ENCODE measurements around the gene RND3. TPM values are rescaled to one million over a fixed set of nuclear protein-coding genes. Genes with fewer than 3 reads are reported as not detected.

RND3 gene
- polyA plus RNA-seq, 6 donors from 2014 or later, result not detected

- Mint-ChIP-seq H3K36me3 (no peaks in the 10 kb centered on the region), H3K27me3 (no peaks in the 10 kb centered on the region), H3K4me1 (no peaks in the 10 kb centered on the region), H3K27ac (no peak overlapping the region), H3K9me3 (peaks cover 5 to 12% (median 8%) of the 10 kb centered on the region in 7 donors), H3K4me3 (no peak overlapping the region)
- no peak for ATAC-seq (ENCODE audit: low read depth in 2 of 2)
- no peak for DNase-seq
These were observed 55.2 kb downstream of the RND3 start for GRCh38 chr2:150432312-150432625.

- no peak overlapping the region for H3K27ac Mint-ChIP-seq
- no peaks in the 10 kb centered on the region for H3K36me3 Mint-ChIP-seq
- H3K4me1 Mint-ChIP-seq, result no peaks in the 10 kb centered on the region
- ATAC-seq (ENCODE audit: low read depth in 2 of 2), result no peak
- peaks cover 0 to 3% (median 0%) of the 10 kb centered on the region in 3 donors for H3K27me3 Mint-ChIP-seq
- peaks cover 3 to 12% (median 6%) of the 10 kb centered on the region in 7 donors for H3K9me3 Mint-ChIP-seq
- no peak for DNase-seq
- no peak overlapping the region for H3K4me3 Mint-ChIP-seq
These were observed 55.7 kb downstream of the RND3 start for GRCh38 chr2:150431561-150432311.

DNA sequence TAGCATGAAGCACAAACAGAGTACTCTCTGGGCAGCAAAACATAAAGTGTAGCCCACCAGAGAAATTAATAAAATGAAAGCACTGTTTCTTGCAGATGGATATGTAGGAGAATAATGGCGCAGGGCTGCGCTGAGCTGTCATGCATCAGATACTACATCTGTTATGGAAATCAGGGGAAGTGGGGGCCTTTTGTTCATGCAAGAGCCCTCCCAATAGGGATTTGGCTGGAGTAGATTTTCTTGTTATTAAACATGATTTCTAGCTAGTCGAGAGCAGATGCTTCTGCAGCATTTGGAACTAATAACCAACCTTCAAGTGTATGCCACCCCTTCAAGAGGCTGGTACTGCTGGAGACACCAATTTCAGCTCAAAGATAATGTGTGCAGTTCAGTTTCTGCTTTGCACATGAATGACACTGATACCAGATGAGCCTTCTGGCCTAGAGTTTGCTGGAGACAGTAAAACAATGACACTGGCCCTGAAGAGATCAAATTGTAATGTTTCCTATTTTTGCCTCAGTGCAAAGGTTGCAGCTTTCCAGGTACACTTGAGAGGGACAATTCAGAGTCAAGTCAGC lies 58.0 kb downstream of the RND3 start:
- Mint-ChIP-seq H3K27me3 (peaks cover 0 to 9% (median 0%) of the 10 kb centered on the region in 3 donors), H3K36me3 (no peaks in the 10 kb centered on the region), H3K27ac (no peak overlapping the region), H3K9me3 (peaks cover 0 to 8% (median 2%) of the 10 kb centered on the region in 7 donors), H3K4me1 (no peaks in the 10 kb centered on the region), H3K4me3 (no peak overlapping the region)
- ATAC-seq (ENCODE audit: low read depth in 2 of 2) (no peak), DNase-seq (no peak)

DNA sequence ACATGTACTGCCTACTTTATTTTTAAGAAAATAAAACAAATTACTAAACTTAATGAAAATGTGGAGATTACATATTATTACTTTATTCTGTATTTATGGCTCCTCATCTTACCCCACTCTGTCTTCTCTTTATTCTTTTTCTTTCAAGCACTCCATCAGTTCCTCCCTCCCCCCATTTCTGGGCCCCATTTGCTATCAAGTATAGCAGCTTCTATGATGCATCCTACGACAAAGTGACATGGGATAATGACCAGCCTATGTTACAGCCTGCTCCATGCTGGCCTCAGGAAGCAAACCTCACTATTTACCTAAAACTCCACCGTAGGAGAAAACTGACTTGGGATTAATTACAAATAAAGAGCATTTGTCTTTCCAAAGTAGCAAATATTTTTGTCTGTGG lies 58.8 kb downstream of the RND3 start:
- peaks cover 0 to 9% (median 0%) of the 10 kb centered on the region in 3 donors for H3K27me3 Mint-ChIP-seq
- no peak overlapping the region for H3K4me3 Mint-ChIP-seq
- no peaks in the 10 kb centered on the region for H3K36me3 Mint-ChIP-seq
- H3K9me3 Mint-ChIP-seq, result peaks cover 0 to 8% (median 2%) of the 10 kb centered on the region in 7 donors
- no peak for ATAC-seq (ENCODE audit: low read depth in 2 of 2)
- no peak overlapping the region for H3K27ac Mint-ChIP-seq
- H3K4me1 Mint-ChIP-seq, result no peaks in the 10 kb centered on the region
- no peak for DNase-seq

DNA sequence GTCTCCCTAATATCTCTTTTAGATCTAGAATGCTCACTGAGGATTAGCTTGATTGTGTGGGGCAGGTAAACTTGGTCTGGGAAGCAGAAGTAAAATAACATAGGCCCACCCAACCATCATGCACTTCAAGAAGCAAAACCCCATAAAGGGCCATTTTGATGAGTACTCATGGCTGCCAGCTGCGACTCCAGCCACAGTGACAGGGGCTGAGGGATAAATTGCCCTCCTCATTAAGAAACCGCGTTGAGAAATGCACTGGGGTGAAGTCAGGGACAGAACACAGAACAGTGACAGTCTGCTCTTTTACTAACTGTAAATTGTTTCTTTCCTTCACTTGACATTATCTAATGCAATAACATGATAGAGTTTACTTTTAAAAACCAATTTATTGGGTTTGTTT lies 60.2 kb downstream of the RND3 start:
- Mint-ChIP-seq H3K4me3 (no peak overlapping the region), H3K27ac (no peak overlapping the region), H3K9me3 (peaks cover 0 to 11% (median 0%) of the 10 kb centered on the region in 7 donors), H3K27me3 (peaks cover 0 to 9% (median 0%) of the 10 kb centered on the region in 3 donors), H3K36me3 (no peaks in the 10 kb centered on the region), H3K4me1 (no peaks in the 10 kb centered on the region)
- no peak for ATAC-seq (ENCODE audit: low read depth in 2 of 2)
- no peak for DNase-seq

GRCh38 chr2:150426724-150427123 lies 60.7 kb downstream of the RND3 start:
- DNase-seq (no peak), ATAC-seq (ENCODE audit: low read depth in 2 of 2) (no peak)
- Mint-ChIP-seq H3K9me3 (peaks cover 0 to 13% (median 0%) of the 10 kb centered on the region in 7 donors), H3K27me3 (peaks cover 0 to 9% (median 0%) of the 10 kb centered on the region in 3 donors), H3K36me3 (no peaks in the 10 kb centered on the region), H3K4me1 (no peaks in the 10 kb centered on the region), H3K4me3 (no peak overlapping the region), H3K27ac (no peak overlapping the region)

DNA sequence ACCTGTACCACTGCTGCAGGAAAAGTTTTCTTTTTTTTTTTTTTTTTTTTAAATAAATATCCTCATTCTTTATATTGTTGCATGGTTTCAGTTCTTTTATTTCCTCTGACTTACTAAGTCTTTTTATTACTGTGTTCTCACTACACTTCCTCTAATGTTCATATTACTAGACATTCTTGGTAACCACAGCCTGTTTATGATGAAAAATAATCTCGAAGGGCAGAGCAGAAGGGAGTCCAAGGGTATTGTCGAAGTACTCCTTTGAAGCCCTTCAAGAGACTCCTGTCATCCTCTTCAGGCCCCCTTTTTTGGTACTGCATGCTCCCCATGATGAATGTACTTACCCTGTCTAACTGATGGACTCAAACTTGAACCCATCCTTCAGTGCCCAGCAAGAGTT lies 61.2 kb downstream of the RND3 start:
- Mint-ChIP-seq H3K9me3 (peaks cover 0 to 13% (median 0%) of the 10 kb centered on the region in 7 donors), H3K27ac (no peak overlapping the region)

GRCh38 chr2:150425121-150425955 lies 62.1 kb downstream of the RND3 start:
- no peak overlapping the region for H3K27ac Mint-ChIP-seq
- H3K27me3 Mint-ChIP-seq, result peaks cover 0 to 9% (median 0%) of the 10 kb centered on the region in 3 donors
- H3K9me3 Mint-ChIP-seq, result peaks cover 0 to 17% (median 0%) of the 10 kb centered on the region in 7 donors
- DNase-seq (no peak), ATAC-seq (ENCODE audit: low read depth in 2 of 2) (no peak)
- no peaks in the 10 kb centered on the region for H3K4me1 Mint-ChIP-seq
- H3K4me3 Mint-ChIP-seq, result no peak overlapping the region
- H3K36me3 Mint-ChIP-seq, result no peaks in the 10 kb centered on the region

More for the DNA sequence above, 61.2 kb downstream of the RND3 start:
- DNase-seq (no peak), ATAC-seq (ENCODE audit: low read depth in 2 of 2) (no peak)
- H3K4me1 Mint-ChIP-seq, result no peaks in the 10 kb centered on the region
- H3K27me3 Mint-ChIP-seq, result peaks cover 0 to 9% (median 0%) of the 10 kb centered on the region in 3 donors
- no peaks in the 10 kb centered on the region for H3K36me3 Mint-ChIP-seq
- H3K4me3 Mint-ChIP-seq, result no peak overlapping the region

- DNase-seq (no peak), ATAC-seq (ENCODE audit: low read depth in 2 of 2) (no peak)
- H3K4me1 Mint-ChIP-seq, result no peaks in the 10 kb centered on the region
- no peaks in the 10 kb centered on the region for H3K36me3 Mint-ChIP-seq
- no peak overlapping the region for H3K4me3 Mint-ChIP-seq
- H3K27ac Mint-ChIP-seq, result no peak overlapping the region
- peaks cover 0 to 9% (median 0%) of the 10 kb centered on the region in 3 donors for H3K27me3 Mint-ChIP-seq
- H3K9me3 Mint-ChIP-seq, result peaks cover 0 to 17% (median 3%) of the 10 kb centered on the region in 7 donors
These were observed 63.1 kb downstream of the RND3 start for GRCh38 chr2:150424406-150424805.

DNA sequence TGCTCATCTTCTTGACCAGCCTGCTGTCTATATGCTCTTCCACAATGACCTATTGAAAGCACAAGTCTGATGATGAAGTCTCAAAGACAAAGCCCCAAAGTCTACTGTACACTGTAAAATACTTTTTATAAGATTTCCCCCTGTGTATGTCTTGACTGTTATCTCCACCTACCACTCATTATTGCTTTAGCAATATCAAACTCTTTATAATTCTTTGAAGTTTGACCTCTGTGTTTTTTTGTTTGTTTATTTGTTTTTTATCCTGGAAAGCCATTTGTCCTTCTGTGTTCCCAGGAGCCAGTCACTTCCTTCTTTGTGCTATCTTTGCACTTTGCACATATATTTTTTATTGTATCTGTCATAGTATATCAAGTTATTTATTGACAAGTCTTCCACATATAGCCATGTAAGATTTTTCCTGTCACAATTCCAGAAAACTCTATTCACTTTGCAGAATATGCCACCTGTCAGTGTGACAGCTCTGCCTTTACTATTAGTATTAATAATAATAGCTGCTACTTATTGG lies 66.3 kb downstream of the RND3 start:
- Mint-ChIP-seq H3K4me1 (no peaks in the 10 kb centered on the region), H3K27me3 (peaks cover 0 to under 1% (median 0%) of the 10 kb centered on the region in 3 donors), H3K4me3 (no peak overlapping the region), H3K36me3 (no peaks in the 10 kb centered on the region), H3K9me3 (peaks cover 0 to 8% (median 5%) of the 10 kb centered on the region in 7 donors), H3K27ac (no peak overlapping the region)
- DNase-seq, result no peak
- ATAC-seq (ENCODE audit: low read depth in 2 of 2), result no peak

GRCh38 chr2:150418916-150419315 lies 68.6 kb downstream of the RND3 start:
- H3K27me3 Mint-ChIP-seq, result no peaks in the 10 kb centered on the region
- no peak overlapping the region for H3K4me3 Mint-ChIP-seq
- peaks cover 0 to 8% (median 4%) of the 10 kb centered on the region in 7 donors for H3K9me3 Mint-ChIP-seq
- H3K27ac Mint-ChIP-seq, result no peak overlapping the region
- no peak for ATAC-seq (ENCODE audit: low read depth in 2 of 2)
- no peak for DNase-seq
- H3K4me1 Mint-ChIP-seq, result no peaks in the 10 kb centered on the region
- H3K36me3 Mint-ChIP-seq, result no peaks in the 10 kb centered on the region

All from naive B cell (primary cell).